DND-41 (cell line): Measurements from ENCODE around the gene EIF3CL.
"Not testable (repeated sequence)": the region's sequence is repeated elsewhere in the genome, so short reads cannot be mapped to it uniquely, and the experiment has no call there.

Source experiments
- EZH2 ChIP-seq: IDR thresholded peaks from 3 replicates; pipeline ENCODE4 v1.6.1; 2012; ENCODE audit warnings: borderline replicate concordance, low read depth, mild to moderate bottlenecking, moderate library complexity, low read length, inconsistent platforms; ENCODE audit not compliant: severe bottlenecking
- TF ChIP-seq, protein P1 (sequence below): IDR thresholded peaks from 2 replicates; pipeline ENCODE4 v1.5.1; 2012; ENCODE audit warnings: borderline replicate concordance, low read length, moderate library complexity, mild to moderate bottlenecking; ENCODE audit not compliant: poor library complexity, severe bottlenecking; ENCODE audit errors: extremely low read depth

DNA sequence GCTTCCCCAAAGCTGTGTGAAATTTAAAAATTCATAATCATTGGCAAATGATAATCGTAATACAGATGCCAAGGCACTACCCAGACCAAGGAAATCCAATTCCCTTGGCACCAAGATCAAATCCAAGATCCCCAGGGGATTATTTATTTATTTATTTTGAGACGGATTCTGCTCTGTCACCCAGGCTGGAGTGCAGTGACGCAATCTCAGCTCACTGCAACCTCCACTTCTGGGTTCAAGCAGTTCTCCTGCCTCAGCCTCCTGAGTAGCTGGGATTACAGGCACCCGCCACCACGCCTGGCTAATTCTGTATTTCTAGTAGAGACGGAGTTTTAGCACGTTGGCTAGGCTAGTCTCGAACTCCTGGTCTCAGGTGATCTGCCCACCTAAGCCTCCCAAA lies 68.0 kb downstream of the EIF3CL start:
- TF ChIP-seq, protein P1, sequence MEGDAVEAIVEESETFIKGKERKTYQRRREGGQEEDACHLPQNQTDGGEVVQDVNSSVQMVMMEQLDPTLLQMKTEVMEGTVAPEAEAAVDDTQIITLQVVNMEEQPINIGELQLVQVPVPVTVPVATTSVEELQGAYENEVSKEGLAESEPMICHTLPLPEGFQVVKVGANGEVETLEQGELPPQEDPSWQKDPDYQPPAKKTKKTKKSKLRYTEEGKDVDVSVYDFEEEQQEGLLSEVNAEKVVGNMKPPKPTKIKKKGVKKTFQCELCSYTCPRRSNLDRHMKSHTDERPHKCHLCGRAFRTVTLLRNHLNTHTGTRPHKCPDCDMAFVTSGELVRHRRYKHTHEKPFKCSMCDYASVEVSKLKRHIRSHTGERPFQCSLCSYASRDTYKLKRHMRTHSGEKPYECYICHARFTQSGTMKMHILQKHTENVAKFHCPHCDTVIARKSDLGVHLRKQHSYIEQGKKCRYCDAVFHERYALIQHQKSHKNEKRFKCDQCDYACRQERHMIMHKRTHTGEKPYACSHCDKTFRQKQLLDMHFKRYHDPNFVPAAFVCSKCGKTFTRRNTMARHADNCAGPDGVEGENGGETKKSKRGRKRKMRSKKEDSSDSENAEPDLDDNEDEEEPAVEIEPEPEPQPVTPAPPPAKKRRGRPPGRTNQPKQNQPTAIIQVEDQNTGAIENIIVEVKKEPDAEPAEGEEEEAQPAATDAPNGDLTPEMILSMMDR = not testable (repeated sequence)
- TF ChIP-seq EZH2 = not testable (repeated sequence)
